DLD1 (cell line): Measurements from ENCODE around the gene DEDD.
"Not testable (repeated sequence)": the region's sequence is repeated elsewhere in the genome, so short reads cannot be mapped to it uniquely, and the experiment has no call there.

ENCODE experiments used
- in situ Hi-C: cut with HindIII; loops from 2 replicates; pipeline ENCODE4 v1.10.0; 2017; ENCODE audit warnings: low sequenced_read_pairs

The DEDD gene

DNA sequence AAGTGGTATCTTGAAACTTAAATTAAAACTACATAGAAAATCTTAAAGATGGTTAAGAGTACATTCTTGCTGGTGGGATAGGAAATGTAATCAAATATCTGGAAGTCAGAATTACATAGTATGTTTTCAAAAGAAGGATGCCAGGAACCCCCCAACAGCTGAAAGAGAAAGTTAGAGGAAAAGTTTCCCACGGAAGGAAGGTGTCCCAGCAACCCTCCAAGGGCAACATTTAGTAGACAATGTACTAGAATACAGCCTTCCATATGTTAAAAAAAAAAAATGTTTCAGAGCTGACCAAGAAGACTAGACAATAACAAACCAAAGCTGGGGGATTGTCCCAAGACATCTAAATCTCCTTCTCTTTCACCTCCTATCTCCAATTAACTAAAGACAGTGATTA, 2.2 kb downstream of the DEDD start:
- in situ Hi-C loops: no loop called here

GRCh38 chr1:161128591-161129420, 3.7 kb downstream of the DEDD start:
- in situ Hi-C loops: no loop called here

GRCh38 chr1:161127649-161128048, 4.8 kb downstream of the DEDD start:
- in situ Hi-C loops: no loop called here

- in situ Hi-C loops: no loop called here
Measured at GRCh38 chr1:161122967-161123366, 9.5 kb downstream of the DEDD start.

- in situ Hi-C loops: no loop called here
Measured at GRCh38 chr1:161121834-161122233, 10.6 kb downstream of the DEDD start.

GRCh38 chr1:161121042-161121650, 11.3 kb downstream of the DEDD start:
- in situ Hi-C loops: no loop called here

GRCh38 chr1:161119092-161119903, 13.2 kb downstream of the DEDD start:
- in situ Hi-C loops: no loop called here

DNA sequence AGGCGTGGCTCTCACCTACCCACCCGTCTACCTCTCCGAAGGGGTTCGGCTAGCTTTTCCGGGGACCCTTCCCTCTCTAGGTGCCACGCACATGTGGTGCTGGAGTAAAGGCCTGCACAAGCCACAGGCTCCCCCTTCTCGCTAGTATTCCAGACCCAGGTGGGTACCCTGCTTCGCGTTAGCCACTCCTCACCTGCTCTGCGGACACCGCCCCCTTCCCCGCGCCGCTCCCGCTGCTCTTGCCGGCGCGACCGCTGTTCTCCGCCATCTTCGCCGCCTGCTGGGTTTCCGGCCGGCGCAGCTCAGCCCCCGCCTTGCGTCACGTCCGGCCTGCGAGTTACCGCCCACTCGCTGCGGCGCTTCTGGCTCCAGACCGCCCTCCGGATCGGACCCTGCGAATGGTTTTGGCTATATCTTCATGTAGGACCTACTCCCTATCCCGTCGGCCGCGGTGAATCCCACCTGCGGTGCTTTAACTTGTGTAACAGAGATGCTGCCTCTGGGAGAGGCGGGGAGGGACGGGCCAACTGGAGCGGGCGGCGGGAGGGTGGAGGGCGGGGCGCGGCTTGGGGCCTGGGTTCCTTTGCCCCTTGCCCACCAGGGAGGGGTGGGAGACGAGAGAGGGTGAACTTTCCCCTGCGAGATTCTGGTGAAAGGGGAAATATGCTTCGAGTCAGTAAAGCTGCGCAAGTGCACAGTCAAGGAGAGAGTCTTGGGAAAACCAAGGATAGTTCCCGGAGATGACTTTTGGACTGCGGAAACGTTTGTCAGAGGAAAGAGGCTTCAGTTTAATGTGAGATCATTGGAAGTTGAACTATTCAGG, 14.5 kb downstream of the DEDD start, which contains the start of the genes NIT1 and PFDN2:
Gene NIT1 (plus strand): TSS at position 347 of the 823 bp plus-strand sequence. CDS start 72 bp downstream, at position 419.
Gene PFDN2 (minus strand): TSS at position 279 of the 823 bp plus-strand sequence. CDS start 11 bp downstream, at position 268.
- in situ Hi-C loops: no loop called here

GRCh38 chr1:161115961-161116360, 16.5 kb downstream of the DEDD start:
- in situ Hi-C loops: not testable (repeated sequence)

- in situ Hi-C loops: no loop called here
Measured at GRCh38 chr1:161115132-161115711, 17.2 kb downstream of the DEDD start.

DNA sequence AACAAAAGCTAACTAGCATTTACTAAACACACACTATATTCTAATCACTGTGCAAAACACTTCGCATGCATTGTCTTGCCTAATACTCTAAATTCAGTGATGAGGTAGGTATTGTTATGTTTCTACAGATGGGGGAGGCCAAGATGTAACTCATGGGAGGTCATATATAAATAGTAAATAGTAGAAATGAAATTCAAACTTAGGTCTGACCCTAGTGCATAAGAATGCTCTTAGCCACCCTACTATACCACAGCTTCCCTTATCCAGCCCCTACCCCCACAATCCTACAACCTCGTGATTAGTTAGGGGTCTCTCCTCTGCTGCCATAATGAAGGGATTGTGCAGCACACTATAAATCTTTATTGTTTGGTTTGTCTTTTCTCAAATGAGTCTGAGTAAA, 17.9 kb downstream of the DEDD start:
- in situ Hi-C loops: no loop called here

DNA sequence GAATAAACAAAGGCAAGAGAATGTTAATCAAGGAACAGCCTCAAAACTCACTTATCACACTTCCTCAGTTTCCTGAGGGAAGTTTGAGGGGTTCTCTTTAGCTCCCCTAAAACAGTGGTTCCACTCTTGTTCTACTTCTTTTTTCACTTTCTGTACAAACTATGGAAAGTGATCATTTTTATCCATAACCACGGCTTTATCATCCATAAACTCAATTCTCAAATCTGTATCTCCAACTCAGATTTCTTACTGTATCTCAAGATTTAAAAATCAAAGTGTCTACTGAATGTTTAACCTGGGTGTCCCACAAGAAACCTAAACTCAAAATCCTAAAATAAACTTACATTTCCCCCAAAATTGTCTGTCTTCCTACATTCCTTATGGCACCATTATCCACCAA, 18.6 kb downstream of the DEDD start:
- in situ Hi-C loops: no loop called here

- in situ Hi-C loops: no loop called here
Measured at GRCh38 chr1:161111527-161111926, 20.9 kb downstream of the DEDD start.

GRCh38 chr1:161111117-161111516, 21.4 kb downstream of the DEDD start:
- in situ Hi-C loops: no loop called here

DNA sequence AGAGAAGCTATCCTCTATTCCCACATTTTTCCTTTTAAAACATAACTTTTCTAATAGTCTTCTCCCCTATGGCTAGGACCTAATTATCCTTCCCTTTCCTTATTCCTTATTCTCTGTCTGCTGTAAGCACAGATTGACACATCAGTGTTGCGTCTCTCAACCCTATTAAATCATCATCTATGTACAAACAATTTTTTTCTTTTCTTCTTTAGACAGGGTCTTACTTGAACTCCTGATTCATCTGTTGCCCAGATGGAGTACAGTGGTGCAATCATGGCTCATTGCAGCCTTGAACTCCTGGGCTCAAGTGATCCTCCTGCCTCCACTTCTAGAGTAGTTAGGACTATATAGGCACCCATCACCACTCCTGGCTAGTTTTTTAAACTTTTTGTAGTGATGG, 26.0 kb downstream of the DEDD start:
- in situ Hi-C loops: no loop called here

- in situ Hi-C loops: no loop called here
Measured at GRCh38 chr1:161100556-161100955, 31.9 kb downstream of the DEDD start.

- in situ Hi-C loops: no loop called here
Measured at GRCh38 chr1:161099090-161099802, 33.2 kb downstream of the DEDD start.

- in situ Hi-C loops: no loop called here
Measured at GRCh38 chr1:161098210-161099068, 34.0 kb downstream of the DEDD start, which contains the start of gene KLHDC9. TSS of gene KLHDC9 (plus strand) at chr1:161098361. CDS start at chr1:161098536, 175 bp downstream.
